ENCODE measurements around the gene SLC29A4.

DNA sequence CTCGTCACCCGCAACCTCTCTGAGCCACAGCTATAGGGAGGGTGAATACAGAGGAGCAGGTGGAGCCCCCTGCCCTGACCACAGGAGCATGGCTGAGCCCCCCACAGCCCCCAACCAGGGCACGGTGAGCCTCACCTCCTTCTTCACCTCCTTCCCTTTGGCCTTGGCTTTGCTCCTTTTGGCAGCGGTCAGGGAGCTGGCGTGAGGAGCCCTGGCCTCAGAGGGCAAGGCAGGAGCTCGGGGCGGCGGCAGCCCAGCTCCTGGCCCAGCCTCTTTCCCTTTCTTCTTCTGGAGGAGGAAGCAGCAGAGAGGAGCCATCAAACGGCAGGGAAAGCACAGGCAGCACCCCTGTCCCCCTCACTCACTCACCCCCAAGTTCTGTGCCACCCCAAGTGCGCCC is 42.2 kb downstream of the SLC29A4 start:
- TF ChIP-seq, protein P1, sequence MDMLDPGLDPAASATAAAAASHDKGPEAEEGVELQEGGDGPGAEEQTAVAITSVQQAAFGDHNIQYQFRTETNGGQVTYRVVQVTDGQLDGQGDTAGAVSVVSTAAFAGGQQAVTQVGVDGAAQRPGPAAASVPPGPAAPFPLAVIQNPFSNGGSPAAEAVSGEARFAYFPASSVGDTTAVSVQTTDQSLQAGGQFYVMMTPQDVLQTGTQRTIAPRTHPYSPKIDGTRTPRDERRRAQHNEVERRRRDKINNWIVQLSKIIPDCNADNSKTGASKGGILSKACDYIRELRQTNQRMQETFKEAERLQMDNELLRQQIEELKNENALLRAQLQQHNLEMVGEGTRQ (IDR thresholded peaks at IDR 0.05; ENCODE audit: borderline replicate concordance, low read depth, low read length), result no peak
- TF ChIP-seq, protein P2, sequence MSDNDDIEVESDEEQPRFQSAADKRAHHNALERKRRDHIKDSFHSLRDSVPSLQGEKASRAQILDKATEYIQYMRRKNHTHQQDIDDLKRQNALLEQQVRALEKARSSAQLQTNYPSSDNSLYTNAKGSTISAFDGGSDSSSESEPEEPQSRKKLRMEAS (IDR thresholded peaks at IDR 0.05; ENCODE audit: low read depth), result no peak
- TF ChIP-seq FOSL2 (IDR thresholded peaks at IDR 0.05; ENCODE audit: borderline replicate concordance, low read depth), result no peak
- TF ChIP-seq SMC3 (IDR thresholded peaks at IDR 0.05; ENCODE audit: low read depth, low read length), result no peak
- TF ChIP-seq EP300 (IDR thresholded peaks at IDR 0.05; ENCODE audit: borderline replicate concordance in 1 of 2, low read depth in 1 of 2, low read length in 1 of 2), result no peak
- TF ChIP-seq, protein P3, sequence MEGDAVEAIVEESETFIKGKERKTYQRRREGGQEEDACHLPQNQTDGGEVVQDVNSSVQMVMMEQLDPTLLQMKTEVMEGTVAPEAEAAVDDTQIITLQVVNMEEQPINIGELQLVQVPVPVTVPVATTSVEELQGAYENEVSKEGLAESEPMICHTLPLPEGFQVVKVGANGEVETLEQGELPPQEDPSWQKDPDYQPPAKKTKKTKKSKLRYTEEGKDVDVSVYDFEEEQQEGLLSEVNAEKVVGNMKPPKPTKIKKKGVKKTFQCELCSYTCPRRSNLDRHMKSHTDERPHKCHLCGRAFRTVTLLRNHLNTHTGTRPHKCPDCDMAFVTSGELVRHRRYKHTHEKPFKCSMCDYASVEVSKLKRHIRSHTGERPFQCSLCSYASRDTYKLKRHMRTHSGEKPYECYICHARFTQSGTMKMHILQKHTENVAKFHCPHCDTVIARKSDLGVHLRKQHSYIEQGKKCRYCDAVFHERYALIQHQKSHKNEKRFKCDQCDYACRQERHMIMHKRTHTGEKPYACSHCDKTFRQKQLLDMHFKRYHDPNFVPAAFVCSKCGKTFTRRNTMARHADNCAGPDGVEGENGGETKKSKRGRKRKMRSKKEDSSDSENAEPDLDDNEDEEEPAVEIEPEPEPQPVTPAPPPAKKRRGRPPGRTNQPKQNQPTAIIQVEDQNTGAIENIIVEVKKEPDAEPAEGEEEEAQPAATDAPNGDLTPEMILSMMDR (IDR thresholded peaks at IDR 0.05), result no peak
- TF ChIP-seq, protein P4, sequence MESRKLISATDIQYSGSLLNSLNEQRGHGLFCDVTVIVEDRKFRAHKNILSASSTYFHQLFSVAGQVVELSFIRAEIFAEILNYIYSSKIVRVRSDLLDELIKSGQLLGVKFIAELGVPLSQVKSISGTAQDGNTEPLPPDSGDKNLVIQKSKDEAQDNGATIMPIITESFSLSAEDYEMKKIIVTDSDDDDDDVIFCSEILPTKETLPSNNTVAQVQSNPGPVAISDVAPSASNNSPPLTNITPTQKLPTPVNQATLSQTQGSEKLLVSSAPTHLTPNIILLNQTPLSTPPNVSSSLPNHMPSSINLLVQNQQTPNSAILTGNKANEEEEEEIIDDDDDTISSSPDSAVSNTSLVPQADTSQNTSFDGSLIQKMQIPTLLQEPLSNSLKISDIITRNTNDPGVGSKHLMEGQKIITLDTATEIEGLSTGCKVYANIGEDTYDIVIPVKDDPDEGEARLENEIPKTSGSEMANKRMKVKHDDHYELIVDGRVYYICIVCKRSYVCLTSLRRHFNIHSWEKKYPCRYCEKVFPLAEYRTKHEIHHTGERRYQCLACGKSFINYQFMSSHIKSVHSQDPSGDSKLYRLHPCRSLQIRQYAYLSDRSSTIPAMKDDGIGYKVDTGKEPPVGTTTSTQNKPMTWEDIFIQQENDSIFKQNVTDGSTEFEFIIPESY (IDR thresholded peaks at IDR 0.05; ENCODE audit: borderline replicate concordance, low read depth), result no peak
